Calu3 (cell line): ENCODE results near the gene OBSCN. TPM values are rescaled to one million over a fixed set of nuclear protein-coding genes. Genes with fewer than 3 reads are reported as not detected.

ENCODE experiments used
- BruUV-seq: library from RNA; stranded (reverse); fragments of 400-500 nt; replicated peaks from 2 replicates; lab custom pipeline; 2021; lab: Mats Ljungman, UMichigan
- CTCF ChIA-PET: fragments of 300-600 bp; sonication (Branson Sonifier 250); formaldehyde crosslinking; loops from one replicate; lab custom pipeline; 2022; ENCODE audit warnings: antibody characterized with exemption; lab: Charles Lee
- DNase-seq: peaks from one replicate; pipeline ENCODE4 v3.0.0; 2022
- H3K27ac Mint-ChIP-seq: one replicate; pipeline ENCODE4 v1.8.0; 2022; ENCODE audit warnings: mixed read lengths; ENCODE audit not compliant: unreplicated experiment
- H3K27me3 Mint-ChIP-seq: one replicate; pipeline ENCODE4 v1.8.0; 2022; ENCODE audit warnings: mixed read lengths; ENCODE audit not compliant: unreplicated experiment
- H3K36me3 Mint-ChIP-seq: one replicate; pipeline ENCODE4 v1.8.0; 2022; ENCODE audit warnings: mild to moderate bottlenecking, moderate library complexity, mixed read lengths; ENCODE audit not compliant: insufficient read depth, unreplicated experiment
- H3K4me1 Mint-ChIP-seq: one replicate; pipeline ENCODE4 v1.8.0; 2022; ENCODE audit warnings: mild to moderate bottlenecking, low read depth, mixed read lengths; ENCODE audit not compliant: unreplicated experiment
- H3K4me3 Mint-ChIP-seq: one replicate; pipeline ENCODE4 v1.8.0; 2022; ENCODE audit warnings: mild to moderate bottlenecking, low read depth, moderate library complexity, mixed read lengths; ENCODE audit not compliant: unreplicated experiment
- H3K9me3 Mint-ChIP-seq: one replicate; pipeline ENCODE4 v1.8.0; 2022; ENCODE audit warnings: low read depth, mixed read lengths; ENCODE audit not compliant: unreplicated experiment
- CTCF ChIP-seq: fragments of 200-600 bp; IDR thresholded peaks from one replicate; pipeline ENCODE4 v1.8.0; 2022; ENCODE audit warnings: antibody characterized with exemption; ENCODE audit not compliant: unreplicated experiment
- intact Hi-C: fragments of 100-400 bp; cut with micrococcal nuclease; formaldehyde crosslinking; loops from one replicate; pipeline ENCODE4 v1.10.0; 2022; ENCODE audit not compliant: unreplicated experiment
- total RNA-seq: library from RNA; stranded (reverse); gene quantifications from 2 replicates; pipeline ENCODE4 v1.2.3, GENCODE V29; 2022

OBSCN gene
- total RNA-seq, 1 experiment from 2014 or later = 19.5 TPM

- Mint-ChIP-seq H3K4me3 (no peak overlapping the region), H3K36me3 (no peaks in the 10 kb centered on the region), H3K27ac (no peak overlapping the region), H3K9me3 (peaks cover 10% of the 10 kb centered on the region), H3K4me1 (no peaks in the 10 kb centered on the region), H3K27me3 (peaks cover 15% of the 10 kb centered on the region)
- CTCF ChIA-PET = interaction anchor here (0.6 kb wide), 1 partner anchor 54 kb away, joined by 3 read pairs; no protein-coding TSS in a partner anchor
- DNase-seq = no peak
- no peak for TF ChIP-seq CTCF
- no TSS peak for BruUV-seq
- intact Hi-C loops = no loop called here
Measured at GRCh38 chr1:228194921-228195812, 12.7 kb upstream of the OBSCN start.

GRCh38 chr1:228197555-228198147 lies 10.2 kb upstream of the OBSCN start:
- no peaks in the 10 kb centered on the region for H3K4me1 Mint-ChIP-seq
- CTCF ChIA-PET = no interaction called here
- H3K27ac Mint-ChIP-seq = no peak overlapping the region
- peaks cover 15% of the 10 kb centered on the region for H3K27me3 Mint-ChIP-seq
- peaks cover 14% of the 10 kb centered on the region for H3K9me3 Mint-ChIP-seq
- intact Hi-C loops = no loop called here
- no TSS peak for BruUV-seq
- no peaks in the 10 kb centered on the region for H3K36me3 Mint-ChIP-seq
- no peak overlapping the region for H3K4me3 Mint-ChIP-seq
- DNase-seq = no peak
- no peak for TF ChIP-seq CTCF

GRCh38 chr1:228198977-228199590 lies 8.8 kb upstream of the OBSCN start:
- no peak overlapping the region for H3K27ac Mint-ChIP-seq
- no peak for TF ChIP-seq CTCF
- no TSS peak for BruUV-seq
- no peak overlapping the region for H3K4me3 Mint-ChIP-seq
- no peaks in the 10 kb centered on the region for H3K36me3 Mint-ChIP-seq
- H3K4me1 Mint-ChIP-seq = no peaks in the 10 kb centered on the region
- H3K27me3 Mint-ChIP-seq = peaks cover 15% of the 10 kb centered on the region
- peaks cover 14% of the 10 kb centered on the region for H3K9me3 Mint-ChIP-seq
- no peak for DNase-seq
- CTCF ChIA-PET = no interaction called here
- intact Hi-C loops = no loop called here

GRCh38 chr1:228204958-228205357 lies 2.9 kb upstream of the OBSCN start:
- H3K36me3 Mint-ChIP-seq = no peaks in the 10 kb centered on the region
- intact Hi-C loops = no loop called here
- no peak overlapping the region for H3K27ac Mint-ChIP-seq
- peaks cover 4% of the 10 kb centered on the region for H3K9me3 Mint-ChIP-seq
- CTCF ChIA-PET = no interaction called here
- H3K4me3 Mint-ChIP-seq = no peak overlapping the region
- no peaks in the 10 kb centered on the region for H3K4me1 Mint-ChIP-seq
- no peak for TF ChIP-seq CTCF
- no peak for DNase-seq
- no TSS peak for BruUV-seq
- peaks cover 36% of the 10 kb centered on the region for H3K27me3 Mint-ChIP-seq
